Esophagus muscularis mucosa (tissue), 4 donors: ENCODE results near the gene LIM2. TPM values are rescaled to one million over a fixed set of nuclear protein-coding genes. Genes with fewer than 3 reads are reported as not detected.

Experiments used
- DNase-seq: peaks from one replicate; pipeline ENCODE4 v3.0.0-alpha.2; 2017; ENCODE audit errors: extremely low spot score
- H3K27ac ChIP-seq, 4 donors: fragments of 200-600 bp; sonication (generic); replicated peaks in 1 of 4; 1 replicate in 3 of 4; 2 replicates in 1 of 4; pipeline ENCODE4 v1.5.1; 2016 to 2019; ENCODE audit warnings: mild to moderate bottlenecking in 1 of 4
- H3K27me3 ChIP-seq, 4 donors: fragments of 200-600 bp; sonication (generic); one replicate each; pipeline versions ENCODE4 v1.5.1 to v1.6.0; 2016 to 2019
- H3K36me3 ChIP-seq, 4 donors: fragments of 200-600 bp; sonication (generic); one replicate each; pipeline ENCODE4 v1.5.1; 2016 to 2019
- H3K4me1 ChIP-seq, 4 donors: fragments of 200-600 bp; sonication (generic); one replicate each; pipeline ENCODE4 v1.5.1; 2016 to 2019
- H3K4me3 ChIP-seq, 4 donors: fragments of 200-600 bp; sonication (generic); 1 replicate in 2 of 4; 2 replicates in 2 of 4; pipeline ENCODE4 v1.5.1; 2016 to 2019; ENCODE audit warnings: mild to moderate bottlenecking in 4 of 4, moderate library complexity in 1 of 4
- H3K9me3 ChIP-seq, 4 donors: fragments of 200-600 bp; sonication (generic); 1 replicate in 3 of 4; 2 replicates in 1 of 4; pipeline ENCODE4 v1.5.1; 2016 to 2019
- EP300 ChIP-seq: sonication (generic); formaldehyde crosslinking; IDR thresholded peaks from one replicate; pipeline ENCODE4 v1.6.1; 2017; ENCODE audit warnings: antibody characterized with exemption
- POLR2A ChIP-seq: fragments of 450-650 bp; IDR thresholded peaks from one replicate; pipeline ENCODE4 v1.6.1; 2017; ENCODE audit warnings: antibody characterized with exemption, moderate library complexity, mild to moderate bottlenecking, low read depth
- POLR2AphosphoS5 ChIP-seq, 2 donors: sonication (generic); formaldehyde crosslinking; IDR thresholded peaks; one replicate each; pipeline ENCODE4 v1.6.1; 2017; ENCODE audit warnings: antibody characterized with exemption in 2 of 2
- WGBS: methylation state at CpG from one replicate; pipeline ENCODE4 v1.1.5; 2018; 5-methylcytosine and 5-hydroxymethylcytosine counted together
- intact Hi-C: fragments of 100-400 bp; cut with DNase I; formaldehyde crosslinking; loops from one replicate; pipeline ENCODE4 v1.15.1; 2023
- total RNA-seq, 4 donors: library from RNA; depleted of rRNA; stranded (reverse); fragments of >200 nt; gene quantifications; one replicate each; pipeline versions ENCODE4 v1.1.0 to v1.2.1, GENCODE V29; 2016
- TF ChIP-seq, protein P1 (sequence below), 3 experiments: fragments of 200-600 bp in 2 of 3; fragments of 450-650 bp in 1 of 3; sonication (generic) in 2 of 3; IDR thresholded peaks; one replicate each; pipeline ENCODE4 v1.5.1; 2017 to 2019; ENCODE audit warnings: antibody characterized with exemption in 3 of 3, mild to moderate bottlenecking in 2 of 3, moderate library complexity in 1 of 3

The LIM2 gene
- total RNA-seq, 4 donors from 2014 or later: not detected

GRCh38 chr19:51339687-51340656 lies 47.8 kb downstream of the LIM2 start:
- Histone ChIP-seq H3K4me3 (peak overlapping the region; percentile 57 to 76 (median 73)), H3K27ac (peak overlapping the region; percentile 84 to 92 (median 88)), H3K36me3 (peaks cover 0 to 11% (median 7%) of the 10 kb centered on the region in 4 donors), H3K27me3 (no peaks in the 10 kb centered on the region), H3K9me3 (no peaks in the 10 kb centered on the region), H3K4me1 (peaks cover 6 to 45% (median 24%) of the 10 kb centered on the region in 4 donors)
- peak; percentile 100 for DNase-seq
- intact Hi-C loops: loop anchor here (1.0 to 10.0 kb wide), 6 partner anchors 26 to 345 kb away; partner anchors contain the start of genes C19orf84 and ETFB
- TF ChIP-seq EP300: no peak
- TF ChIP-seq POLR2AphosphoS5 (IDR thresholded peaks at IDR 0.05): peak; percentile 80 to 90
- TF ChIP-seq, protein P1, sequence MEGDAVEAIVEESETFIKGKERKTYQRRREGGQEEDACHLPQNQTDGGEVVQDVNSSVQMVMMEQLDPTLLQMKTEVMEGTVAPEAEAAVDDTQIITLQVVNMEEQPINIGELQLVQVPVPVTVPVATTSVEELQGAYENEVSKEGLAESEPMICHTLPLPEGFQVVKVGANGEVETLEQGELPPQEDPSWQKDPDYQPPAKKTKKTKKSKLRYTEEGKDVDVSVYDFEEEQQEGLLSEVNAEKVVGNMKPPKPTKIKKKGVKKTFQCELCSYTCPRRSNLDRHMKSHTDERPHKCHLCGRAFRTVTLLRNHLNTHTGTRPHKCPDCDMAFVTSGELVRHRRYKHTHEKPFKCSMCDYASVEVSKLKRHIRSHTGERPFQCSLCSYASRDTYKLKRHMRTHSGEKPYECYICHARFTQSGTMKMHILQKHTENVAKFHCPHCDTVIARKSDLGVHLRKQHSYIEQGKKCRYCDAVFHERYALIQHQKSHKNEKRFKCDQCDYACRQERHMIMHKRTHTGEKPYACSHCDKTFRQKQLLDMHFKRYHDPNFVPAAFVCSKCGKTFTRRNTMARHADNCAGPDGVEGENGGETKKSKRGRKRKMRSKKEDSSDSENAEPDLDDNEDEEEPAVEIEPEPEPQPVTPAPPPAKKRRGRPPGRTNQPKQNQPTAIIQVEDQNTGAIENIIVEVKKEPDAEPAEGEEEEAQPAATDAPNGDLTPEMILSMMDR (IDR thresholded peaks at IDR 0.05): peak; percentile 12 to 63 (median 33)
- under 1% methylated on average over 21 of the region's 107 CpGs for WGBS

- WGBS: under 1% methylated on average over 10 of the region's 10 CpGs
- peaks cover 6 to 45% (median 24%) of the 10 kb centered on the region in 4 donors for H3K4me1 ChIP-seq
- intact Hi-C loops: loop anchor here (2.0 to 10.0 kb wide), 3 partner anchors 68 to 316 kb away; no protein-coding TSS in a partner anchor
- DNase-seq: no peak
- no peak for TF ChIP-seq POLR2A
- TF ChIP-seq, protein P1 (IDR thresholded peaks at IDR 0.05): no peak
- peak in 1 of 2 donors; percentile 34 for TF ChIP-seq POLR2AphosphoS5 (IDR thresholded peaks at IDR 0.05)
- TF ChIP-seq EP300: no peak
- no peaks in the 10 kb centered on the region for H3K27me3 ChIP-seq
- no peaks in the 10 kb centered on the region for H3K9me3 ChIP-seq
- H3K27ac ChIP-seq: peak overlapping the region; percentile 84 to 92 (median 88)
- peak overlapping the region; percentile 57 to 76 (median 73) for H3K4me3 ChIP-seq
- H3K36me3 ChIP-seq: peaks cover 0 to 4% (median under 1%) of the 10 kb centered on the region in 4 donors
These were observed 48.5 kb downstream of the LIM2 start for GRCh38 chr19:51339313-51339686.

- peak; percentile 97 for DNase-seq
- no peaks in the 10 kb centered on the region for H3K36me3 ChIP-seq
- intact Hi-C loops: loop anchor here (2.0 to 10.0 kb wide), 3 partner anchors 69 to 316 kb away; no protein-coding TSS in a partner anchor
- H3K4me3 ChIP-seq: peak overlapping the region; percentile 57 to 76 (median 73)
- TF ChIP-seq EP300 (no peak), POLR2A (no peak), POLR2AphosphoS5 (IDR thresholded peaks at IDR 0.05) (peak in 1 of 2 donors; percentile 11)
- TF ChIP-seq, protein P1 (IDR thresholded peaks at IDR 0.05): peak; percentile 84 to 94 (median 93)
- peaks cover 6 to 45% (median 24%) of the 10 kb centered on the region in 4 donors for H3K4me1 ChIP-seq
- H3K27me3 ChIP-seq: no peaks in the 10 kb centered on the region
- peak overlapping the region; percentile 84 to 92 (median 88) for H3K27ac ChIP-seq
- WGBS: 5% methylated on average over 43 of the region's 43 CpGs
- no peaks in the 10 kb centered on the region for H3K9me3 ChIP-seq
These were observed 49.0 kb downstream of the LIM2 start for GRCh38 chr19:51338563-51339312.

GRCh38 chr19:51337861-51338562 lies 49.8 kb downstream of the LIM2 start:
- H3K27ac ChIP-seq: peak overlapping the region in 3 of 4 donors; percentile 84 to 92 (median 85)

More at GRCh38 chr19:51337861-51338562, 49.8 kb downstream of the LIM2 start:
- Histone ChIP-seq H3K4me3 (no peak overlapping the region), H3K27me3 (no peaks in the 10 kb centered on the region), H3K36me3 (no peaks in the 10 kb centered on the region), H3K4me1 (peaks cover 6 to 44% (median 24%) of the 10 kb centered on the region in 4 donors), H3K9me3 (no peaks in the 10 kb centered on the region)
- 87% methylated on average over 19 of the region's 19 CpGs for WGBS
- intact Hi-C loops: loop anchor here (2.0 to 10.0 kb wide), 3 partner anchors 69 to 317 kb away; no protein-coding TSS in a partner anchor
- DNase-seq: no peak
- TF ChIP-seq EP300: no peak
- TF ChIP-seq POLR2A: no peak
- TF ChIP-seq POLR2AphosphoS5 (IDR thresholded peaks at IDR 0.05): no peak
- TF ChIP-seq, protein P1 (IDR thresholded peaks at IDR 0.05): no peak
